LNCaP clone FGC (cell line): Measurements from ENCODE around the gene ZNF618.

ENCODE experiments used
- DNase-seq: peaks from one replicate; pipeline ENCODE4 v3.0.0-alpha.2; 2011; ENCODE audit warnings: low read depth
- H3K4me3 ChIP-seq: 2 replicates; pipeline ENCODE4 v1.5.1; 2011; ENCODE audit warnings: mild to moderate bottlenecking, low read depth, low read length, control low read depth
- CTCF ChIP-seq: IDR thresholded peaks from 2 replicates; pipeline ENCODE4 v1.5.1; 2012; ENCODE audit warnings: mild to moderate bottlenecking; ENCODE audit not compliant: control insufficient read depth, insufficient read depth; ENCODE audit errors: extremely low read depth

The ZNF618 gene

GRCh38 chr9:113886933-113887332, 10.8 kb downstream of the ZNF618 start:
- no peak for DNase-seq
- H3K4me3 ChIP-seq: no peak overlapping the region
- no peak for TF ChIP-seq CTCF

- no peak for TF ChIP-seq CTCF
- DNase-seq: no peak
- H3K4me3 ChIP-seq: no peak overlapping the region
These were observed 11.3 kb downstream of the ZNF618 start for GRCh38 chr9:113887436-113887835.

- no peak for DNase-seq
- TF ChIP-seq CTCF: no peak
- no peak overlapping the region for H3K4me3 ChIP-seq
These were observed 12.2 kb downstream of the ZNF618 start for GRCh38 chr9:113888336-113888735.

GRCh38 chr9:113888976-113889375, 12.9 kb downstream of the ZNF618 start:
- H3K4me3 ChIP-seq: no peak overlapping the region
- no peak for DNase-seq

GRCh38 chr9:113890704-113891103, 14.6 kb downstream of the ZNF618 start:
- no peak for DNase-seq
- TF ChIP-seq CTCF: no peak
- H3K4me3 ChIP-seq: no peak overlapping the region

More at GRCh38 chr9:113888976-113889375, 12.9 kb downstream of the ZNF618 start:
- TF ChIP-seq CTCF: no peak

GRCh38 chr9:113892861-113893491, 16.9 kb downstream of the ZNF618 start:
- no peak for DNase-seq
- no peak for TF ChIP-seq CTCF
- H3K4me3 ChIP-seq: no peak overlapping the region

- TF ChIP-seq CTCF: no peak
These were observed 18.1 kb downstream of the ZNF618 start for GRCh38 chr9:113894166-113894565.

More at GRCh38 chr9:113894166-113894565, 18.1 kb downstream of the ZNF618 start:
- H3K4me3 ChIP-seq: no peak overlapping the region
- DNase-seq: no peak
